HepG2 (cell line): ENCODE data around the gene SIVA1. TPM values are rescaled to one million over a fixed set of nuclear protein-coding genes. Genes with fewer than 3 reads are reported as not detected.

Source experiments
- ESRRA ChIP-seq: sonication (generic); formaldehyde crosslinking; IDR thresholded peaks from 2 replicates; pipeline ENCODE4 v1.5.1; 2020; ENCODE audit warnings: mild to moderate bottlenecking, low read depth, missing genetic modification reagents
- GABPA ChIP-seq, 2 experiments: IDR thresholded peaks; 2 replicates each; pipeline ENCODE4 v1.6.1; 2011 to 2016; ENCODE audit warnings: low read depth in 2 of 2, low read length in 1 of 2, missing biosample characterization in 1 of 2, missing genetic modification characterization in 1 of 2
- GFI1 ChIP-seq: sonication (generic); formaldehyde crosslinking; IDR thresholded peaks from 2 replicates; pipeline ENCODE4 v1.5.0; 2020; ENCODE audit warnings: missing genetic modification reagents, mild to moderate bottlenecking, borderline replicate concordance
- RELA ChIP-seq: sonication (generic); formaldehyde crosslinking; IDR thresholded peaks from 2 replicates; pipeline ENCODE4 v1.4.0; 2020; ENCODE audit warnings: missing genetic modification reagents
- YY1 ChIP-seq: IDR thresholded peaks from 2 replicates; pipeline ENCODE4 v1.6.1; 2011; ENCODE audit warnings: low read length, low read depth, moderate library complexity, mild to moderate bottlenecking; ENCODE audit not compliant: insufficient read depth, insufficient replicate concordance
- ZBTB44 ChIP-seq: sonication (generic); formaldehyde crosslinking; IDR thresholded peaks from 2 replicates; pipeline ENCODE4 v1.4.0; 2020; ENCODE audit warnings: missing genetic modification reagents
- ZFP1 ChIP-seq: IDR thresholded peaks from 2 replicates; pipeline ENCODE4 v1.6.1; 2016
- ZNF264 ChIP-seq: sonication (generic); formaldehyde crosslinking; IDR thresholded peaks from 2 replicates; pipeline ENCODE4 v1.4.0; 2020; ENCODE audit warnings: missing genetic modification reagents
- ZNF687 ChIP-seq: sonication (generic); formaldehyde crosslinking; IDR thresholded peaks from 2 replicates; pipeline ENCODE4 v1.5.1; 2020; ENCODE audit warnings: mild to moderate bottlenecking, missing genetic modification reagents, moderate library complexity
- ZNF740 ChIP-seq: sonication (generic); formaldehyde crosslinking; IDR thresholded peaks from 2 replicates; pipeline ENCODE4 v1.4.0; 2020; ENCODE audit warnings: missing genetic modification reagents
- ZNF788 ChIP-seq: sonication (generic); formaldehyde crosslinking; IDR thresholded peaks from 2 replicates; pipeline ENCODE4 v1.5.0; 2020; ENCODE audit warnings: mild to moderate bottlenecking, missing genetic modification reagents, borderline replicate concordance
- polyA plus RNA-seq, 8 experiments: library from polyadenylated mRNA; depleted of rRNA in 3 of 8; stranded (reverse) in 7 of 8; unstranded in 1 of 8; fragments of >200 nt; fragmentation: Illumina TruSeq in 4 of 8; extraction: Trizol in 4 of 8; gene quantifications; 2 replicates each; pipeline versions ENCODE4 v1.2.1 to v1.2.3, GENCODE V29; 2011 to 2016; ENCODE audit warnings: low read depth in 4 of 8, missing spikeins in 1 of 8, mixed read lengths in 1 of 8; ENCODE audit not compliant: insufficient read depth in 1 of 8
- total RNA-seq, 5 experiments: library from RNA; depleted of rRNA; stranded (reverse); fragments of >200 nt; fragmentation: Illumina TruSeq; extraction: Trizol; gene quantifications; 2 replicates each; pipeline ENCODE4 v1.2.3, GENCODE V29; 2016; ENCODE audit warnings: low read depth in 1 of 5
- TF ChIP-seq, protein P1 (sequence below), 2 experiments: fragments of 450-650 bp in 1 of 2; sonication (generic) in 1 of 2; formaldehyde crosslinking in 1 of 2; IDR thresholded peaks; 2 replicates each; pipeline versions ENCODE4 v1.6.1 to v1.8.0; 2016 to 2022; ENCODE audit warnings: antibody characterized with exemption in 1 of 2, mild to moderate bottlenecking in 1 of 2, missing genetic modification reagents in 1 of 2

Gene SIVA1
- total and polyA plus RNA-seq, 2 of the 13 experiments (the other 11 are each of a cell fraction or from before 2014, with no cell fraction given): 123 to 186 TPM

DNA sequence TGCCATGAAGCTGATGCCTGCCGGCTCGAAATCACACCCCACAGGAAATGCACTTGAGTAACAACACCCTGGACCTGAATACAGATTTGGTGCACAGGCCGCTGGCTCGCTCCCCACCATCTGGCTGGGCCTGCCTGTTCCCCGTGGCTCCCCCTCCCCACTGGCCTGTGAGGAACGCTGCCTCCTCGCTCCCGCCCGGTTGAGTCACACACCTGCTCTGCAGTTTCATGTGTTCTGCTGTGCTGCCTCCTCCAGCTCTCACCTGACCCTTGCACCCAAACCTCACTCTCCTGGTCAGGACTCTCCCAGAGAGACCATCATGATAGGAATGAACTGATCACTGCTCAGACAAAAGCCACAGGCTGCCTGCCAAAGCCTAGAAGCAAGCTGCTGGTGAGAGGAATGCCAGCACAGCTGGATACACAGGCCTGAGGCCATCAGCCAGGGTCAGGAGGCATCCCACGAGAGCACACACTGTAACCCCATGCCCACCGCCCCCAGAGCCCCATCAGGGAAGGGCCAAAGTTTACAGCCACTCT is 3.8 kb upstream of the SIVA1 start (continued):
- TF ChIP-seq ZNF687 (peak; percentile 97), ZBTB44 (CRISPR knock-in tag) (no peak), RELA (no peak), ZFP1 (CRISPR knock-in tag) (0 out of 2 replicates have a peak, but pooled peaks have one; percentile 58), GABPA (IDR thresholded peaks at IDR 0.05; ENCODE audit: low read depth, low read length) (no peak), GABPA (CRISPR knock-in tag; IDR thresholded peaks at IDR 0.05; ENCODE audit: low read depth) (no peak), GFI1 (CRISPR knock-in tag) (no peak), YY1 (no peak), ZNF788 (CRISPR knock-in tag) (peak; percentile 83; the same call in 1 of the 2 replicates), ZNF264 (no peak), ESRRA (no peak; the same call in 1 of the 2 replicates), ZNF740 (CRISPR knock-in tag) (no peak)
- TF ChIP-seq, protein P1, sequence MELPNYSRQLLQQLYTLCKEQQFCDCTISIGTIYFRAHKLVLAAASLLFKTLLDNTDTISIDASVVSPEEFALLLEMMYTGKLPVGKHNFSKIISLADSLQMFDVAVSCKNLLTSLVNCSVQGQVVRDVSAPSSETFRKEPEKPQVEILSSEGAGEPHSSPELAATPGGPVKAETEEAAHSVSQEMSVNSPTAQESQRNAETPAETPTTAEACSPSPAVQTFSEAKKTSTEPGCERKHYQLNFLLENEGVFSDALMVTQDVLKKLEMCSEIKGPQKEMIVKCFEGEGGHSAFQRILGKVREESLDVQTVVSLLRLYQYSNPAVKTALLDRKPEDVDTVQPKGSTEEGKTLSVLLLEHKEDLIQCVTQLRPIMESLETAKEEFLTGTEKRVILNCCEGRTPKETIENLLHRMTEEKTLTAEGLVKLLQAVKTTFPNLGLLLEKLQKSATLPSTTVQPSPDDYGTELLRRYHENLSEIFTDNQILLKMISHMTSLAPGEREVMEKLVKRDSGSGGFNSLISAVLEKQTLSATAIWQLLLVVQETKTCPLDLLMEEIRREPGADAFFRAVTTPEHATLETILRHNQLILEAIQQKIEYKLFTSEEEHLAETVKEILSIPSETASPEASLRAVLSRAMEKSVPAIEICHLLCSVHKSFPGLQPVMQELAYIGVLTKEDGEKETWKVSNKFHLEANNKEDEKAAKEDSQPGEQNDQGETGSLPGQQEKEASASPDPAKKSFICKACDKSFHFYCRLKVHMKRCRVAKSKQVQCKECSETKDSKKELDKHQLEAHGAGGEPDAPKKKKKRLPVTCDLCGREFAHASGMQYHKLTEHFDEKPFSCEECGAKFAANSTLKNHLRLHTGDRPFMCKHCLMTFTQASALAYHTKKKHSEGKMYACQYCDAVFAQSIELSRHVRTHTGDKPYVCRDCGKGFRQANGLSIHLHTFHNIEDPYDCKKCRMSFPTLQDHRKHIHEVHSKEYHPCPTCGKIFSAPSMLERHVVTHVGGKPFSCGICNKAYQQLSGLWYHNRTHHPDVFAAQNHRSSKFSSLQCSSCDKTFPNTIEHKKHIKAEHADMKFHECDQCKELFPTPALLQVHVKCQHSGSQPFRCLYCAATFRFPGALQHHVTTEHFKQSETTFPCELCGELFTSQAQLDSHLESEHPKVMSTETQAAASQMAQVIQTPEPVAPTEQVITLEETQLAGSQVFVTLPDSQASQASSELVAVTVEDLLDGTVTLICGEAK (IDR thresholded peaks at IDR 0.05): no peak
- TF ChIP-seq, protein P1 (CRISPR knock-in tag; IDR thresholded peaks at IDR 0.05): 0 out of 2 replicates have a peak, but pooled peaks have one; percentile 44
